Astrocyte (in vitro differentiated cells and primary cell): Measurements from ENCODE around the gene SRPK3. TPM values are rescaled to one million over a fixed set of nuclear protein-coding genes. Genes with fewer than 3 reads are reported as not detected.

Experiments
- DNase-seq: peaks from one replicate; pipeline ENCODE4 v3.0.0-alpha.2; 2010; ENCODE audit warnings: low read depth
- FAIRE-seq: peaks from 2 replicates; lab custom pipeline; 2011; peaks lifted over from hg19 to GRCh38; lab: Jason Lieb, UNC
- H2AFZ ChIP-seq: 2 replicates; pipeline ENCODE4 v1.6.0; 2012; ENCODE audit warnings: low read depth, low read length, inconsistent platforms
- H3K27ac ChIP-seq: 2 replicates; pipeline ENCODE4 v1.5.1; 2011; ENCODE audit warnings: low read depth, low read length, inconsistent platforms
- H3K27me3 ChIP-seq: 2 replicates; pipeline ENCODE4 v1.6.0; 2011; ENCODE audit warnings: low read length, inconsistent platforms; ENCODE audit not compliant: insufficient read depth
- H3K36me3 ChIP-seq: 2 replicates; pipeline ENCODE4 v1.5.1; 2011; ENCODE audit warnings: low read length, inconsistent platforms; ENCODE audit not compliant: insufficient read depth
- H3K4me1 ChIP-seq: 2 replicates; pipeline ENCODE4 v1.5.1; 2011; ENCODE audit warnings: low read length, inconsistent platforms; ENCODE audit not compliant: insufficient read depth
- H3K4me2 ChIP-seq: 2 replicates; pipeline ENCODE4 v1.6.0; 2012; ENCODE audit warnings: low read length, inconsistent platforms
- H3K4me3 ChIP-seq: 2 replicates; pipeline ENCODE4 v1.5.1; 2011; ENCODE audit warnings: low read depth, mild to moderate bottlenecking, low read length, inconsistent platforms; ENCODE audit not compliant: insufficient read depth
- H3K79me2 ChIP-seq: 2 replicates; pipeline ENCODE4 v1.6.0; 2012; ENCODE audit warnings: mild to moderate bottlenecking, low read length, inconsistent platforms; ENCODE audit not compliant: insufficient read depth
- H3K9ac ChIP-seq: 2 replicates; pipeline ENCODE4 v1.6.0; 2012; ENCODE audit warnings: mild to moderate bottlenecking, low read length, inconsistent platforms
- H3K9me3 ChIP-seq: 2 replicates; pipeline ENCODE4 v1.5.1; 2012; ENCODE audit warnings: low read depth, mild to moderate bottlenecking, low read length, inconsistent platforms; ENCODE audit not compliant: insufficient read depth
- H4K20me1 ChIP-seq: 2 replicates; pipeline ENCODE4 v1.6.0; 2012; ENCODE audit warnings: low read length, inconsistent platforms; ENCODE audit not compliant: insufficient read depth
- H3K27ac Mint-ChIP-seq: one replicate; pipeline ENCODE4 v1.8.0; 2021; ENCODE audit warnings: mild to moderate bottlenecking, mixed read lengths; ENCODE audit not compliant: unreplicated experiment
- H3K27me3 Mint-ChIP-seq: one replicate; pipeline ENCODE4 v1.8.0; 2021; ENCODE audit warnings: low read depth, mixed read lengths; ENCODE audit not compliant: unreplicated experiment
- H3K36me3 Mint-ChIP-seq: one replicate; pipeline ENCODE4 v1.8.0; 2021; ENCODE audit warnings: low read depth, mixed read lengths; ENCODE audit not compliant: unreplicated experiment
- H3K4me1 Mint-ChIP-seq: one replicate; pipeline ENCODE4 v1.8.0; 2021; ENCODE audit warnings: low read depth, mixed read lengths; ENCODE audit not compliant: unreplicated experiment
- H3K4me3 Mint-ChIP-seq: one replicate; pipeline ENCODE4 v1.8.0; 2021; ENCODE audit warnings: mild to moderate bottlenecking, moderate library complexity, mixed read lengths; ENCODE audit not compliant: unreplicated experiment
- H3K9me3 Mint-ChIP-seq: one replicate; pipeline ENCODE4 v1.8.0; 2021; ENCODE audit warnings: mild to moderate bottlenecking, mixed read lengths; ENCODE audit not compliant: unreplicated experiment
- EZH2 ChIP-seq: IDR thresholded peaks from 2 replicates; pipeline ENCODE4 v1.6.1; 2012; ENCODE audit warnings: mild to moderate bottlenecking, low read length, inconsistent platforms; ENCODE audit not compliant: insufficient read depth
- total RNA-seq: library from RNA; stranded (reverse); gene quantifications from 2 replicates; pipeline ENCODE4 v1.2.1, GENCODE V29; 2021
- TF ChIP-seq, protein P1 (sequence below): IDR thresholded peaks from 2 replicates; pipeline ENCODE4 v1.5.1; 2011; ENCODE audit warnings: low read depth, mild to moderate bottlenecking, inconsistent platforms, low read length, moderate library complexity; ENCODE audit not compliant: insufficient read depth

SRPK3 gene
- total RNA-seq, 1 donor from 2014 or later: not detected

DNA sequence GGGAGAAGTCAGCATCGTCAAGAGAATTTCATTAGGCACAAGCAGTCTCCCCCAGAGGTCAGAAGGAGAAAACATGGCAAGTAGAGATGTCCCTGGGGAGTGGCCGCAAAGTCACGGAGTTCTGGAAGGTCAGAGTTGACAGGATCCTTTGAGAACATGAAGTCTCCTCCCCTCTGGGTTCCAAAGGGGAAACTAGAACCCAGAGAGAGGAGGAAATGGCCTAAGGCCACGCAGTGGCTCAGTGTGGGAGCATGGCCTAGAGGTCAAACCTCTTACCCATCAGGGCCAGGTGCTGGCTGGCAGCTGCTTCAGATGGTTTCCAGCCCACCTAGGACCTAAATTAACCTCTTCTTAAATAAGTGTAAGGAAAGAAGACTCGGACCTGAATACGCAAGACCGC is 12.4 kb downstream of the SRPK3 start:
- H3K9me3 ChIP-seq: no peaks in the 10 kb centered on the region
- TF ChIP-seq, protein P1, sequence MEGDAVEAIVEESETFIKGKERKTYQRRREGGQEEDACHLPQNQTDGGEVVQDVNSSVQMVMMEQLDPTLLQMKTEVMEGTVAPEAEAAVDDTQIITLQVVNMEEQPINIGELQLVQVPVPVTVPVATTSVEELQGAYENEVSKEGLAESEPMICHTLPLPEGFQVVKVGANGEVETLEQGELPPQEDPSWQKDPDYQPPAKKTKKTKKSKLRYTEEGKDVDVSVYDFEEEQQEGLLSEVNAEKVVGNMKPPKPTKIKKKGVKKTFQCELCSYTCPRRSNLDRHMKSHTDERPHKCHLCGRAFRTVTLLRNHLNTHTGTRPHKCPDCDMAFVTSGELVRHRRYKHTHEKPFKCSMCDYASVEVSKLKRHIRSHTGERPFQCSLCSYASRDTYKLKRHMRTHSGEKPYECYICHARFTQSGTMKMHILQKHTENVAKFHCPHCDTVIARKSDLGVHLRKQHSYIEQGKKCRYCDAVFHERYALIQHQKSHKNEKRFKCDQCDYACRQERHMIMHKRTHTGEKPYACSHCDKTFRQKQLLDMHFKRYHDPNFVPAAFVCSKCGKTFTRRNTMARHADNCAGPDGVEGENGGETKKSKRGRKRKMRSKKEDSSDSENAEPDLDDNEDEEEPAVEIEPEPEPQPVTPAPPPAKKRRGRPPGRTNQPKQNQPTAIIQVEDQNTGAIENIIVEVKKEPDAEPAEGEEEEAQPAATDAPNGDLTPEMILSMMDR: no peak
- TF ChIP-seq EZH2: no peak
- no peaks in the 10 kb centered on the region for H3K27me3 Mint-ChIP-seq
- peak overlapping the region; percentile 91 for H3K4me3 Mint-ChIP-seq
- FAIRE-seq: peak; percentile 65
- peaks cover 5% of the 10 kb centered on the region for H3K4me1 Mint-ChIP-seq
- peaks cover 28% of the 10 kb centered on the region for H4K20me1 ChIP-seq
- no peaks in the 10 kb centered on the region for H3K36me3 Mint-ChIP-seq
- H3K4me1 ChIP-seq: peaks cover 16% of the 10 kb centered on the region
- no peak overlapping the region for H2AFZ ChIP-seq
- H3K4me3 ChIP-seq: peak overlapping the region; percentile 82
- peak overlapping the region; percentile 97 for H3K27ac ChIP-seq
- H3K27ac Mint-ChIP-seq: peak overlapping the region; percentile 53
- H3K36me3 ChIP-seq: no peaks in the 10 kb centered on the region
- H3K27me3 ChIP-seq: no peaks in the 10 kb centered on the region
- H3K4me2 ChIP-seq: peak overlapping the region; percentile 94
- peak overlapping the region; percentile 98 for H3K9ac ChIP-seq
- no peaks in the 10 kb centered on the region for H3K9me3 Mint-ChIP-seq
- H3K79me2 ChIP-seq: peaks cover 69% of the 10 kb centered on the region
- no peak for DNase-seq

DNA sequence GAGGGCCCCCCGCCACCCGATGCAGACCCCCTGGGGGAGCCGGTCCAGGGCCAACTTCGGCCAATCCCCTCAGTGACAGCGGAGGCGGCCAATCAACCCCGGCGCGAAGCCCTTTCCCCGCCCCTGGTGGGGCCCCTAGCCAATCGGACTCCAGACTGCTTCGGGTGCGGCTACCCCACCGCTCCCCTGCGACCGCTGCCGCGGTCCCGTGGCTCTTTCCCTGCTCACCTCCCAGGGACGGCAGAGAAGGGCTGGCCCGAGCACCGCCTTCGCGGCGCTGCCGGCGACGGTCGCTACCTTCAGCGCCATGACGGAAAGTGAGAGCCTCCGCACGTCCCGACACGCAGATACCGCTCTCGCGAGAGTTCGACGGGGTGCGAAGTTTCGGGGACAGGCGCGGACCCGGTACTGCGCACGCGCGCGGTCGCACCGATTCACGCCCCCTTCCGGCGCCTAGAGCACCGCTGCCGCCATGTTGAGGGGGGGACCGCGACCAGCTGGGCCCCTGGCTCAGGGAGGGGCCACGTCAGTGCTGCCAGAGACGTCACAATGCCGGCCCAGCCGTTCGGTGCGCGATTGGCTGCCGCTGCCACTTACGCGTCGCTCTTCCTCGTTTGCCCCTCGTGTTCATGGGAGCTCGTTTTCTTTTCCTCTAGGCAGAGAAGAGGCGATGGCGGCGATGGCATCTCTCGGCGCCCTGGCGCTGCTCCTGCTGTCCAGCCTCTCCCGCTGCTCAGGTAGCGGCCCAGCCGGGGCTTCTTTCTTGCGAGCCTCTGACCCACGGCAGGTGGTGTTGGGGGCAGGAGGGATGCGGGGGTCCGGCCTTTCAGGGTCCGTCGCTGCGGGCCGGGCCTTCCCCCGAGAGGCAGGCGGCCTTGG is 13.4 kb downstream of the SRPK3 start, which contains the start of the genes IDH3G and SSR4:
TSS of gene IDH3G (minus strand) at position 358 of the 879 bp plus-strand sequence. CDS start at position 309, 49 bp downstream.
TSS of gene SSR4 (plus strand) at position 651 of the 879 bp plus-strand sequence. CDS start at position 671, 20 bp downstream.
- peaks cover 28% of the 10 kb centered on the region for H4K20me1 ChIP-seq
- H3K4me2 ChIP-seq: peak within 1 kb of the TSS; percentile 94
- Mint-ChIP-seq H3K9me3 (no peaks in the 10 kb centered on the region), H3K27me3 (no peaks in the 10 kb centered on the region), H3K27ac (peak within 1 kb of the TSS; percentile 81), H3K36me3 (no peaks in the 10 kb centered on the region), H3K4me1 (peaks cover 5% of the 10 kb centered on the region), H3K4me3 (peak within 1 kb of the TSS; percentile 93)
- peak within 1 kb of the TSS; percentile 97 for H3K27ac ChIP-seq
- peak within 1 kb of the TSS; percentile 98 for H3K9ac ChIP-seq
- peak within 1 kb of the TSS; percentile 94 for H2AFZ ChIP-seq
- H3K4me1 ChIP-seq: peaks cover 16% of the 10 kb centered on the region
- H3K4me3 ChIP-seq: peak within 1 kb of the TSS; percentile 82
- H3K9me3 ChIP-seq: no peaks in the 10 kb centered on the region
- H3K27me3 ChIP-seq: no peaks in the 10 kb centered on the region
- FAIRE-seq: peak; percentile 81
- peaks cover 69% of the 10 kb centered on the region for H3K79me2 ChIP-seq
- DNase-seq: peak; percentile 82
- TF ChIP-seq, protein P1: no peak
- TF ChIP-seq EZH2: no peak
- H3K36me3 ChIP-seq: no peaks in the 10 kb centered on the region
